Activated T-helper 17 cell treated with anti-CD3 and anti-CD28 coated beads, Interleukin-2, amount 50 U/mL, for 72 hours (primary cell): ENCODE measurements around the gene TLE1. TPM values are rescaled to one million over a fixed set of nuclear protein-coding genes. Genes with fewer than 3 reads are reported as not detected.

ENCODE experiments used
- ATAC-seq: fragments of 150-1000 bp; cut with Tn5 transposase; replicated peaks from 2 replicates; pipeline ENCODE4 v1.10.0; 2021; ENCODE audit warnings: mild to moderate bottlenecking, moderate library complexity
- H3K27ac Mint-ChIP-seq: one replicate; pipeline ENCODE4 v1.8.0; 2022; ENCODE audit warnings: mixed read lengths
- H3K27me3 Mint-ChIP-seq: one replicate; pipeline ENCODE4 v1.8.0; 2022; ENCODE audit warnings: mixed read lengths
- H3K36me3 Mint-ChIP-seq: one replicate; pipeline ENCODE4 v1.8.0; 2022; ENCODE audit warnings: low read depth, mild to moderate bottlenecking, mixed read lengths
- H3K4me1 Mint-ChIP-seq: one replicate; pipeline ENCODE4 v1.8.0; 2022; ENCODE audit warnings: mixed read lengths
- H3K4me3 Mint-ChIP-seq: one replicate; pipeline ENCODE4 v1.8.0; 2022; ENCODE audit warnings: mild to moderate bottlenecking, mixed read lengths
- H3K9me3 Mint-ChIP-seq: one replicate; pipeline ENCODE4 v1.8.0; 2022; ENCODE audit warnings: mixed read lengths
- total RNA-seq, 2 donors: library from RNA; stranded (reverse); gene quantifications; one replicate each; pipeline ENCODE4 v1.2.3, GENCODE V29; 2022

Gene TLE1
- total RNA-seq, 2 donors from 2014 or later = 0.13 to 0.97 TPM

DNA sequence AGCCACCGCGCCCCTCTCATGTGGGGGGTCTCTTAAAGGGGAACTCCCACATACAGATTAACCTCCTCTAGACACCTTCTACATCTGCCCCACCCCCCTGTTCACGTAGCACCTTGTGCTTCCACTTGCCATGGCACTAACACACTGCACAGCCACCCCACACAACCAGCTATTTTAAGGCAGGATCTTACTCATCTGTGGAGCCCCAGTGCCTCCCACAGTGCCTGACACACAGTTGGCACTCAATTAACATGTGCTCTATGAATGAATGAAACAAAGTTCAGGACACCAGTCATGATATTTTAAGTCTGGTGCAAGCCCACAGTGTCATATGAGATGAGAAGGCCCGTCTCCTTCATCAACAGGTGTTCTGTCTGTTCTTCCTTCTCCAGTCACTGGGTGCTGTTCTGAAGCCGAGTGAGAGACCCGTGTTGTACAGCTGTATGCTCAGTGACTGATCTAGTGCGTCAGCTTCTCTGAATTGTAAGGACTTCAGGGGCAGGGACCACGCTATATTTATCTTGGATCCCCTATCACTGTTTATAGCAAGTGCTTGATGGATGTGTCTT lies 149.1 kb downstream of the TLE1 start:
- H3K36me3 Mint-ChIP-seq = no peaks in the 10 kb centered on the region
- no peaks in the 10 kb centered on the region for H3K4me1 Mint-ChIP-seq
- H3K27ac Mint-ChIP-seq = no peak overlapping the region
- peaks cover 3% of the 10 kb centered on the region for H3K27me3 Mint-ChIP-seq
- H3K4me3 Mint-ChIP-seq = no peak overlapping the region
- peaks cover 4% of the 10 kb centered on the region for H3K9me3 Mint-ChIP-seq
- no peak for ATAC-seq

DNA sequence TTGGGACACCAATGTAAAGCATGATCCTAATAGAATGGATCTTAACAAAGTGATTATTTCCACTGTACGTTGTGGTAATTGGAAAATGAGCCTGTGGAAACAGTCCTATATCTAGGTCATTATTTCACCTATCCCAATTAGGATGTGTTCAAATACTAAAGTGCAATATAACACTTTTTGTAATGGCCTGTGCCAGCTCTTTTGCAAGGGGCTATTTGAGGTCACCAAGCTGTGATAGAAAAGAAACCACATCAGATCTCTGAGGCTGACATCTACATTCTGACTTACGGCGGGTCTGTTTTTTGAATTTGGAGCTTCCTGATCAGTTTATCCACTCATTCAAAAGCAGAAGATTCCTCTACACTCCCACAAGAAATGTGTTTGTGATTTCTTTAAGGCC lies 150.0 kb downstream of the TLE1 start:
- H3K27ac Mint-ChIP-seq = no peak overlapping the region
- no peak for ATAC-seq
- H3K36me3 Mint-ChIP-seq = no peaks in the 10 kb centered on the region

GRCh38 chr9:81538890-81539289 lies 150.5 kb downstream of the TLE1 start:
- Mint-ChIP-seq H3K4me3 (no peak overlapping the region), H3K27ac (no peak overlapping the region), H3K4me1 (no peaks in the 10 kb centered on the region), H3K27me3 (peaks cover 3% of the 10 kb centered on the region), H3K36me3 (no peaks in the 10 kb centered on the region), H3K9me3 (peaks cover 4% of the 10 kb centered on the region)
- no peak for ATAC-seq

More for the DNA sequence above, 150.0 kb downstream of the TLE1 start:
- peaks cover 4% of the 10 kb centered on the region for H3K9me3 Mint-ChIP-seq
- peaks cover 3% of the 10 kb centered on the region for H3K27me3 Mint-ChIP-seq
- no peak overlapping the region for H3K4me3 Mint-ChIP-seq
- H3K4me1 Mint-ChIP-seq = no peaks in the 10 kb centered on the region

- H3K4me3 Mint-ChIP-seq = no peak overlapping the region
- H3K9me3 Mint-ChIP-seq = peaks cover 4% of the 10 kb centered on the region
- no peaks in the 10 kb centered on the region for H3K4me1 Mint-ChIP-seq
- H3K27me3 Mint-ChIP-seq = peaks cover 3% of the 10 kb centered on the region
- no peaks in the 10 kb centered on the region for H3K36me3 Mint-ChIP-seq
- ATAC-seq = no peak
- no peak overlapping the region for H3K27ac Mint-ChIP-seq
These were observed 151.4 kb downstream of the TLE1 start for GRCh38 chr9:81537964-81538363.

- no peaks in the 10 kb centered on the region for H3K4me1 Mint-ChIP-seq
- no peak for ATAC-seq
- H3K27ac Mint-ChIP-seq = no peak overlapping the region
- H3K4me3 Mint-ChIP-seq = no peak overlapping the region
- H3K9me3 Mint-ChIP-seq = no peaks in the 10 kb centered on the region
- H3K27me3 Mint-ChIP-seq = no peaks in the 10 kb centered on the region
- H3K36me3 Mint-ChIP-seq = no peaks in the 10 kb centered on the region
These were observed 152.9 kb downstream of the TLE1 start for GRCh38 chr9:81536242-81537025.

GRCh38 chr9:81535542-81536241 lies 153.7 kb downstream of the TLE1 start:
- Mint-ChIP-seq H3K4me1 (no peaks in the 10 kb centered on the region), H3K27ac (no peak overlapping the region), H3K27me3 (no peaks in the 10 kb centered on the region), H3K36me3 (no peaks in the 10 kb centered on the region), H3K4me3 (no peak overlapping the region), H3K9me3 (no peaks in the 10 kb centered on the region)
- ATAC-seq = no peak

- no peaks in the 10 kb centered on the region for H3K9me3 Mint-ChIP-seq
- no peak overlapping the region for H3K4me3 Mint-ChIP-seq
- no peak overlapping the region for H3K27ac Mint-ChIP-seq
- no peaks in the 10 kb centered on the region for H3K27me3 Mint-ChIP-seq
- ATAC-seq = no peak
- H3K4me1 Mint-ChIP-seq = no peaks in the 10 kb centered on the region
- no peaks in the 10 kb centered on the region for H3K36me3 Mint-ChIP-seq
These were observed 155.0 kb downstream of the TLE1 start for GRCh38 chr9:81534138-81534875.

Other genes starting within 250 kb of the TLE1 start
- not detected for gene SPATA31D4, start 238.9 kb upstream of the TLE1 start, total RNA-seq